Middle frontal gyrus (tissue), 1 donor: ENCODE data around the gene ADAMTSL3.

Experiments used
- DNase-seq: peaks from one replicate; pipeline ENCODE4 v3.0.0-alpha.2; 2015; ENCODE audit warnings: low spot score; ENCODE audit errors: extremely low spot score

ADAMTSL3 gene

GRCh38 chr15:83653639-83654378, at the start of gene ADAMTSL3:
Gene ADAMTSL3, plus strand, starts transcription at chr15:83654123. Its CDS starts 1,639 bp downstream, at chr15:83655762.
- DNase-seq: no peak

GRCh38 chr15:83604549-83604948, 49.4 kb upstream of the ADAMTSL3 start:
- DNase-seq: no peak

GRCh38 chr15:83605111-83605945, 48.6 kb upstream of the ADAMTSL3 start:
- no peak for DNase-seq

GRCh38 chr15:83610132-83610531, 43.8 kb upstream of the ADAMTSL3 start:
- DNase-seq: no peak

- DNase-seq: no peak
Observed at GRCh38 chr15:83610901-83611685, 42.8 kb upstream of the ADAMTSL3 start.

GRCh38 chr15:83612226-83612625, 41.7 kb upstream of the ADAMTSL3 start:
- DNase-seq: no peak

GRCh38 chr15:83612898-83613635, 40.9 kb upstream of the ADAMTSL3 start:
- DNase-seq: no peak

- no peak for DNase-seq
Observed at GRCh38 chr15:83613714-83614113, 40.2 kb upstream of the ADAMTSL3 start.

- DNase-seq: no peak
Observed at GRCh38 chr15:83616840-83617239, 37.1 kb upstream of the ADAMTSL3 start.

GRCh38 chr15:83626171-83626802, 27.6 kb upstream of the ADAMTSL3 start:
- DNase-seq: no peak

GRCh38 chr15:83631534-83631933, 22.4 kb upstream of the ADAMTSL3 start:
- no peak for DNase-seq

GRCh38 chr15:83643201-83643600, 10.7 kb upstream of the ADAMTSL3 start:
- no peak for DNase-seq

GRCh38 chr15:83644439-83644838, 9.5 kb upstream of the ADAMTSL3 start:
- no peak for DNase-seq

- no peak for DNase-seq
Observed at GRCh38 chr15:83650831-83651230, 3.1 kb upstream of the ADAMTSL3 start.

GRCh38 chr15:83651541-83651940, 2.4 kb upstream of the ADAMTSL3 start:
- DNase-seq: no peak

- DNase-seq: no peak
Observed at GRCh38 chr15:83652626-83653204, 1.2 kb upstream of the ADAMTSL3 start.

- no peak for DNase-seq
Observed at GRCh38 chr15:83653288-83653638, 660 bp upstream of the ADAMTSL3 start.

GRCh38 chr15:83654379-83655236, 685 bp downstream of the ADAMTSL3 start:
- no peak for DNase-seq

GRCh38 chr15:83655237-83655616, 1.3 kb downstream of the ADAMTSL3 start:
- no peak for DNase-seq
